ENCODE results near the gene PRKN. TPM values are rescaled to one million over a fixed set of nuclear protein-coding genes. Genes with fewer than 3 reads are reported as not detected.
A peak's percentile ranks its signal among the peaks of the same experiment; 100 is the strongest.

Gene PRKN
- total and polyA plus RNA-seq, 8 donors: 0.82 to 7.2 (median 2.9) TPM

GRCh38 chr6:161379834-161380582 lies 1347.6 kb downstream of the PRKN start:
- DNase-seq: no peak
- WGBS, 2 donors: 47 to 56% methylated on average over 8 of the region's 8 CpGs

DNA sequence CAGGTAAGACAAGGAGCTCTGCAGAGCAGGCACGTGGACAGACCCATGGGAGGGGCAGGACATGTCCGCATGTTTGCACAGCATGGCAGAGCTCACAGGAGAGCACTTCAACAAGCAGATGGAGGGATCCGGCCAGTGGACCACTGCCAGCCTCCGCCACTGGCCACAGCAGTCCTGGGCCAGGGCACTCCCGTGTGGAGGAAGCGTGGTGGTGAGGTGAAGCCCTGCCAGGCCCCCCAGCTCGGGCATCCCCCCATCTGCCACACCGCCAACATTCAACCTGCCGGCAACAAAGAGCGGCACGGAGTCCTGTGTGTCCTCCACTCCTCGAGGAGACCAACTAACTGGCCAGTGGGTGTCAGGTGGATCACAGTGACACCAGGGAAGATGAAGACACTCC lies 1349.5 kb downstream of the PRKN start:
- intact Hi-C loops (cut with DNase I): loop anchor here (5.0 to 10.0 kb wide), 5 partner anchors 223 to 646 kb away; no protein-coding TSS in a partner anchor
- ATAC-seq: no peak
- 85% methylated on average over 12 of the region's 12 CpGs for WGBS, 2 donors

More at GRCh38 chr6:161379834-161380582, 1347.6 kb downstream of the PRKN start:
- intact Hi-C loops (cut with DNase I): loop anchor here (5.0 to 10.0 kb wide), 5 partner anchors 225 to 648 kb away; no protein-coding TSS in a partner anchor
- H3K9me3 ChIP-seq: no peaks in the 10 kb centered on the region
- H3K27ac ChIP-seq: no peak overlapping the region
- no peaks in the 10 kb centered on the region for H3K27me3 ChIP-seq
- H3K36me3 ChIP-seq: no peaks in the 10 kb centered on the region
- peaks cover 0 to 8% (median 0%) of the 10 kb centered on the region in 3 donors for H3K4me1 ChIP-seq
- FAIRE-seq (no peak), ATAC-seq (peak; percentile 9 to 51 (median 44))
- no peak overlapping the region for H3K4me3 ChIP-seq
- TF ChIP-seq, protein P1, sequence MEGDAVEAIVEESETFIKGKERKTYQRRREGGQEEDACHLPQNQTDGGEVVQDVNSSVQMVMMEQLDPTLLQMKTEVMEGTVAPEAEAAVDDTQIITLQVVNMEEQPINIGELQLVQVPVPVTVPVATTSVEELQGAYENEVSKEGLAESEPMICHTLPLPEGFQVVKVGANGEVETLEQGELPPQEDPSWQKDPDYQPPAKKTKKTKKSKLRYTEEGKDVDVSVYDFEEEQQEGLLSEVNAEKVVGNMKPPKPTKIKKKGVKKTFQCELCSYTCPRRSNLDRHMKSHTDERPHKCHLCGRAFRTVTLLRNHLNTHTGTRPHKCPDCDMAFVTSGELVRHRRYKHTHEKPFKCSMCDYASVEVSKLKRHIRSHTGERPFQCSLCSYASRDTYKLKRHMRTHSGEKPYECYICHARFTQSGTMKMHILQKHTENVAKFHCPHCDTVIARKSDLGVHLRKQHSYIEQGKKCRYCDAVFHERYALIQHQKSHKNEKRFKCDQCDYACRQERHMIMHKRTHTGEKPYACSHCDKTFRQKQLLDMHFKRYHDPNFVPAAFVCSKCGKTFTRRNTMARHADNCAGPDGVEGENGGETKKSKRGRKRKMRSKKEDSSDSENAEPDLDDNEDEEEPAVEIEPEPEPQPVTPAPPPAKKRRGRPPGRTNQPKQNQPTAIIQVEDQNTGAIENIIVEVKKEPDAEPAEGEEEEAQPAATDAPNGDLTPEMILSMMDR (IDR thresholded peaks at IDR 0.05): no peak

DNA sequence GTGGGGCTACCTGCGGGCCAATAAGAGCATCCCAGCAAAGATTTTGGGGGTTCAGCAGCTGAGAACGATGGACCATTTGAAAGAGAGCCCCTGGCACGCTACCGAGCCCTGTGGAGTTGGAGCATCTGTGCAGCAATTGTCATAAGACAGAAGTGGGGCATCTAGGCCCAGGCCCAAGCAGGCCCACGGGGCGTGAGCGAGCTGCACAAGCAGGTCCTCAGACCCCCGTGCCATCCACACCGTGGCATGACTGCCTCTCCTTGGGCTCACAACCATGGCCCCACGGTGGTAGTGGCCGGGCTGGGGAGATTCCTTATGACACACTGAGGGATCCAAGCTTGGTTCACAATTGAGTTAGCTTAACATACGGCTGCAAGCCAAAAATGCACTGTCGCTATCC lies 1350.5 kb downstream of the PRKN start:
- H3K4me1 ChIP-seq: peaks cover 0 to 8% (median 0%) of the 10 kb centered on the region in 3 donors

More for the DNA sequence above, 1349.5 kb downstream of the PRKN start:
- no peak for FAIRE-seq
- H3K4me1 ChIP-seq: peaks cover 0 to 8% (median 0%) of the 10 kb centered on the region in 3 donors
- H3K27me3 ChIP-seq: no peaks in the 10 kb centered on the region
- peak in 1 of 6 donors; percentile 69 for DNase-seq
- no peak overlapping the region for H3K4me3 ChIP-seq
- H3K27ac ChIP-seq: no peak overlapping the region
- no peaks in the 10 kb centered on the region for H3K9me3 ChIP-seq
- TF ChIP-seq, protein P1 (IDR thresholded peaks at IDR 0.05): no peak
- no peaks in the 10 kb centered on the region for H3K36me3 ChIP-seq

DNA sequence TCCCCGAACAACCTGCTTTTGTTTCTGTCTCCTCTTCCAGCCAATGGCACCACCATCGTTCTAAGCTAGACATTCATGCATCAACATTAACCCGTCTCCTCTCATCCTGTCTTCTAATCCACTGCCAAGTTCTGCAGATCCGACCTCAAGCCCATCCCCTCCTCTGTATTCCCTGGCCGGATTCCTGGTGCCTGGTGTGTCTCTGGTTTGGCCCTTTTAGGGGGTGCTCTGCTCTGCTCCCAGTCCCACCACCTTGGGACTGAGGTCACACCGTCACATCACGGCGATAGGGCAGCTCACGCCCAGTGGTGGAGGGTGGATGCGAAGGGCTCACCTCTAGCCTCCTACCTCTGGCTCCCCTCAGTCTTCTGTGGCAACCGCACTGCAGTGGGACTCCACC lies 1351.2 kb downstream of the PRKN start:
- TF ChIP-seq, protein P1 (IDR thresholded peaks at IDR 0.05): no peak
- H3K27ac ChIP-seq: no peak overlapping the region
- no peak for DNase-seq
- no peak for FAIRE-seq
- peaks cover 0 to 8% (median 0%) of the 10 kb centered on the region in 3 donors for H3K4me1 ChIP-seq
- intact Hi-C loops (cut with DNase I): loop anchor here (5.0 to 10.0 kb wide), 5 partner anchors 222 to 644 kb away; no protein-coding TSS in a partner anchor
- H3K9me3 ChIP-seq: no peaks in the 10 kb centered on the region
- no peak for ATAC-seq
- H3K36me3 ChIP-seq: no peaks in the 10 kb centered on the region
- no peaks in the 10 kb centered on the region for H3K27me3 ChIP-seq
- H3K4me3 ChIP-seq: no peak overlapping the region
- 87 to 89% methylated on average over 11 of the region's 11 CpGs for WGBS, 2 donors

More for the DNA sequence above, 1350.5 kb downstream of the PRKN start:
- H3K27me3 ChIP-seq: no peaks in the 10 kb centered on the region
- H3K4me3 ChIP-seq: no peak overlapping the region
- no peak for FAIRE-seq
- peak in 1 of 6 donors; percentile 69 for DNase-seq
- intact Hi-C loops (cut with DNase I): loop anchor here (5.0 to 10.0 kb wide), 5 partner anchors 222 to 645 kb away; no protein-coding TSS in a partner anchor
- H3K36me3 ChIP-seq: no peaks in the 10 kb centered on the region
- ATAC-seq: no peak
- H3K9me3 ChIP-seq: no peaks in the 10 kb centered on the region
- H3K27ac ChIP-seq: no peak overlapping the region
- TF ChIP-seq, protein P1 (IDR thresholded peaks at IDR 0.05): no peak
- WGBS, 2 donors: 92 to 94% methylated on average over 13 of the region's 13 CpGs

Measured in pancreas (tissue), 10 donors.